Stimulated activated CD4-positive, alpha-beta T cell treated with anti-CD3 and anti-CD28 coated beads, Interleukin-15, amount 100 ng/mL, for 48 hours (primary cell): Measurements from ENCODE around the gene ZDHHC11B.
A peak's percentile ranks its signal among the peaks of the same experiment; 100 is the strongest.
"Not testable (repeated sequence)": the region's sequence is repeated elsewhere in the genome, so short reads cannot be mapped to it uniquely, and the experiment has no call there.

Source experiments
- DNase-seq, 2 donors: peaks; one replicate each; pipeline ENCODE4 v3.0.0-alpha.2; 2020; ENCODE audit warnings: low read depth in 2 of 2

Gene ZDHHC11B

GRCh38 chr5:766666-767431 lies 17.7 kb downstream of the ZDHHC11B start:
- DNase-seq, result no peak

GRCh38 chr5:765948-766631 lies 18.4 kb downstream of the ZDHHC11B start:
- DNase-seq, result no peak

- DNase-seq, result no peak
These were observed 20.3 kb downstream of the ZDHHC11B start for GRCh38 chr5:763998-764781.

GRCh38 chr5:763397-763796 lies 21.1 kb downstream of the ZDHHC11B start:
- DNase-seq, result no peak

GRCh38 chr5:762996-763395 lies 21.5 kb downstream of the ZDHHC11B start:
- not testable (repeated sequence) for DNase-seq

GRCh38 chr5:761854-762710 lies 22.4 kb downstream of the ZDHHC11B start:
- DNase-seq, result no peak

- DNase-seq, result no peak
These were observed 23.3 kb downstream of the ZDHHC11B start for GRCh38 chr5:761059-761771.

GRCh38 chr5:760363-761058 lies 24.0 kb downstream of the ZDHHC11B start:
- DNase-seq, result no peak

GRCh38 chr5:759781-760362 lies 24.7 kb downstream of the ZDHHC11B start:
- no peak for DNase-seq

GRCh38 chr5:759111-759751 lies 25.3 kb downstream of the ZDHHC11B start:
- DNase-seq, result no peak

GRCh38 chr5:758698-759053 lies 25.9 kb downstream of the ZDHHC11B start:
- DNase-seq, result no peak

GRCh38 chr5:757931-758697 lies 26.4 kb downstream of the ZDHHC11B start:
- DNase-seq, result no peak

GRCh38 chr5:757346-757930 lies 27.1 kb downstream of the ZDHHC11B start:
- no peak for DNase-seq

GRCh38 chr5:756865-757345 lies 27.6 kb downstream of the ZDHHC11B start:
- no peak for DNase-seq

GRCh38 chr5:756171-756570 lies 28.4 kb downstream of the ZDHHC11B start:
- no peak for DNase-seq

- peak in 1 of 2 donors; percentile 32 for DNase-seq
These were observed 30.3 kb downstream of the ZDHHC11B start for GRCh38 chr5:754143-754632.

GRCh38 chr5:753567-754142 lies 30.9 kb downstream of the ZDHHC11B start:
- DNase-seq, result not testable (repeated sequence)
